K562 (cell line): ENCODE data around the gene B3GALNT2. TPM values are rescaled to one million over a fixed set of nuclear protein-coding genes. Genes with fewer than 3 reads are reported as not detected.

Experiments used
- BHLHE40 ChIP-seq: IDR thresholded peaks from 2 replicates; pipeline ENCODE4 v1.6.1; 2011; ENCODE audit warnings: low read length, improper control_type of control experiment
- CBX1 ChIP-seq: sonication (generic); IDR thresholded peaks from 2 replicates; pipeline ENCODE4 v1.6.1; 2016; ENCODE audit warnings: antibody characterized with exemption, low read depth, mild to moderate bottlenecking
- CBX5 ChIP-seq: IDR thresholded peaks from 2 replicates; pipeline ENCODE4 v1.6.1; 2014; ENCODE audit warnings: low read depth, borderline replicate concordance
- CBX8 ChIP-seq: fragments of 200-600 bp; sonication (generic); IDR thresholded peaks from 2 replicates; pipeline ENCODE4 v1.6.1; 2012; ENCODE audit warnings: borderline replicate concordance, mixed run types, low read depth, mild to moderate bottlenecking, moderate library complexity, mixed read lengths, low read length, control low read depth, inconsistent platforms; ENCODE audit not compliant: poor library complexity, severe bottlenecking; ENCODE audit errors: extremely low read depth
- CREM ChIP-seq: IDR thresholded peaks from 2 replicates; pipeline ENCODE4 v1.6.1; 2014; ENCODE audit warnings: antibody characterized with exemption, low read depth
- DDX20 ChIP-seq: fragments of 450-650 bp; IDR thresholded peaks from 2 replicates; pipeline ENCODE4 v1.6.1; 2016; ENCODE audit warnings: missing genetic modification characterization, low read depth, mild to moderate bottlenecking, missing compliant biosample characterization, moderate library complexity
- ETV1 ChIP-seq: fragments of 450-650 bp; conservative IDR thresholded peaks from 2 replicates; pipeline ENCODE4 v1.6.1; 2016; ENCODE audit warnings: missing genetic modification characterization, control low read depth, low read depth, missing compliant biosample characterization
- EWSR1 ChIP-seq: fragments of 450-650 bp; IDR thresholded peaks from 2 replicates; pipeline ENCODE4 v1.6.1; 2018; ENCODE audit warnings: borderline replicate concordance, mild to moderate bottlenecking, low read depth, moderate library complexity; ENCODE audit not compliant: partially characterized antibody
- FOSL1 ChIP-seq: fragments of 200-800 bp; sonication (Bioruptor generic); conservative IDR thresholded peaks from 2 replicates; pipeline ENCODE4 v1.6.1; 2016; ENCODE audit warnings: missing genetic modification characterization, missing compliant biosample characterization
- FOXA1 ChIP-seq: fragments of 450-650 bp; IDR thresholded peaks from 2 replicates; pipeline ENCODE4 v1.6.1; 2016; ENCODE audit warnings: mild to moderate bottlenecking, borderline replicate concordance
- HNRNPK ChIP-seq: fragments of 200-400 bp; formaldehyde crosslinking; IDR thresholded peaks from one replicate; pipeline ENCODE4 v1.6.1; 2018; ENCODE audit warnings: mild to moderate bottlenecking, low read depth, low read length; ENCODE audit not compliant: poor library complexity, severe bottlenecking
- LARP7 ChIP-seq: fragments of 450-650 bp; IDR thresholded peaks from 2 replicates; pipeline ENCODE4 v1.6.1; 2016
- NCOA1 ChIP-seq: fragments of 450-650 bp; IDR thresholded peaks from 2 replicates; pipeline ENCODE4 v1.6.1; 2016; ENCODE audit warnings: low read depth
- PHB ChIP-seq: fragments of 250-450 bp; sonication (Bioruptor Pico); IDR thresholded peaks from 2 replicates; pipeline ENCODE4 v1.5.0; 2021
- PHTF2 ChIP-seq: fragments of 250-450 bp; sonication (Bioruptor Pico); IDR thresholded peaks from 2 replicates; pipeline ENCODE4 v1.5.0; 2021; ENCODE audit warnings: mild to moderate bottlenecking
- POLR2G ChIP-seq: fragments of 200-400 bp; formaldehyde crosslinking; IDR thresholded peaks from 2 replicates; pipeline ENCODE4 v1.6.1; 2017; ENCODE audit warnings: low read depth, mild to moderate bottlenecking, antibody characterized with exemption, low read length, moderate library complexity
- RAD21 ChIP-seq, 2 experiments: fragments of 250-450 bp in 1 of 2; fragments of 450-650 bp in 1 of 2; sonication (Bioruptor Pico) in 1 of 2; formaldehyde crosslinking in 1 of 2; IDR thresholded peaks in 1 of 2; conservative IDR thresholded peaks in 1 of 2; 2 replicates each; pipeline versions ENCODE4 v1.4.0 to v1.8.0; 2020 to 2022; ENCODE audit warnings: mild to moderate bottlenecking in 2 of 2, moderate library complexity in 1 of 2
- RFX1 ChIP-seq: fragments of 450-650 bp; IDR thresholded peaks from 2 replicates; pipeline ENCODE4 v1.6.1; 2016; ENCODE audit warnings: mild to moderate bottlenecking, moderate library complexity
- SP1 ChIP-seq: sonication (generic); formaldehyde crosslinking; IDR thresholded peaks from 2 replicates; pipeline ENCODE4 v1.8.1; 2022; ENCODE audit warnings: mild to moderate bottlenecking, missing genetic modification reagents
- SREBF2 ChIP-seq: sonication (generic); formaldehyde crosslinking; IDR thresholded peaks from 2 replicates; pipeline ENCODE4 v1.4.0; 2020; ENCODE audit warnings: mild to moderate bottlenecking, missing genetic modification reagents
- TAF1 ChIP-seq: IDR thresholded peaks from 2 replicates; pipeline ENCODE4 v1.6.1; 2011; ENCODE audit warnings: mild to moderate bottlenecking, low read length, moderate library complexity; ENCODE audit not compliant: insufficient read depth, control insufficient read depth, severe bottlenecking; ENCODE audit errors: extremely low read depth
- ZNF589 ChIP-seq: fragments of 200-800 bp; sonication (Bioruptor generic); IDR thresholded peaks from 2 replicates; pipeline ENCODE4 v1.6.1; 2016; ENCODE audit warnings: low read depth, missing genetic modification characterization, missing compliant biosample characterization
- ZSCAN32 ChIP-seq: fragments of 450-650 bp; formaldehyde crosslinking; IDR thresholded peaks from 2 replicates; pipeline ENCODE4 v1.4.0; 2020; ENCODE audit warnings: mild to moderate bottlenecking, moderate library complexity
- polyA plus RNA-seq, 8 experiments: library from polyadenylated mRNA; depleted of rRNA in 4 of 8; stranded (reverse) in 5 of 8; unstranded in 3 of 8; fragments of >200 nt; fragmentation: Nextera tagmentation in 2 of 8; fragmentation: Illumina TruSeq in 1 of 8; extraction: Ambion mirVana in 2 of 8; extraction: Trizol in 1 of 8; gene quantifications; 2 replicates each; pipeline versions ENCODE4 v1.2.1 to v1.2.3, GENCODE V29; 2011 to 2014; ENCODE audit warnings: inconsistent platforms in 1 of 8, missing spikeins in 1 of 8
- total RNA-seq, 7 experiments: library from RNA; depleted of rRNA in 6 of 7; stranded (reverse); fragments of >200 nt in 6 of 7; fragmentation: Illumina TruSeq in 2 of 7; extraction: Trizol in 2 of 7; gene quantifications; 2 replicates each; pipeline versions ENCODE4 v1.2.1 to v1.2.3, GENCODE V29; 2011 to 2021; ENCODE audit warnings: low replicate concordance in 1 of 7
- TF ChIP-seq, protein P1 (sequence below), 2 experiments: fragments of 150-350 bp in 1 of 2; IDR thresholded peaks; 2 replicates each; pipeline ENCODE4 v1.6.1; 2012 to 2016; ENCODE audit warnings: low read depth in 2 of 2, low read length in 2 of 2, mild to moderate bottlenecking in 1 of 2, moderate library complexity in 1 of 2
- TF ChIP-seq, protein P2 (sequence below), 2 experiments: fragments of 450-650 bp in 1 of 2; sonication (generic) in 1 of 2; formaldehyde crosslinking; conservative IDR thresholded peaks; 2 replicates each; pipeline versions ENCODE4 v1.4.0 to v1.8.1; 2020 to 2022; ENCODE audit warnings: mild to moderate bottlenecking in 1 of 2, missing genetic modification reagents in 1 of 2

The B3GALNT2 gene
- total and polyA plus RNA-seq, 9 of the 15 experiments (the other 6 are each of a cell fraction or from before 2014, with no cell fraction given) = 2.0 to 31.7 (median 22.9) TPM

- TF ChIP-seq ZNF589 (CRISPR knock-in tag) (no peak), CREM (0 out of 2 replicates have a peak, but pooled peaks have one; percentile 26), SREBF2 (CRISPR knock-in tag) (no peak), ETV1 (tag) (no peak), FOXA1 (no peak), RFX1 (no peak), CBX8 (no peak), HNRNPK (no peak), SP1 (peak; percentile 29; the same call in 1 of the 2 replicates), BHLHE40 (no peak), TAF1 (no peak), PHTF2 (CRISPR knock-in tag) (no peak), RAD21 (CRISPR knock-in tag; conservative IDR thresholded peaks at IDR 0.05 in 1 of 2, IDR thresholded peaks at IDR 0.05 in 1 of 2) (peak; percentile 73 to 84), PHB (CRISPR knock-in tag) (no peak), EWSR1 (no peak), DDX20 (tag) (no peak), LARP7 (no peak), ZSCAN32 (CRISPR knock-in tag) (no peak), CBX1 (no peak), POLR2G (no peak), CBX5 (no peak), FOSL1 (no peak), NCOA1 (no peak)
- TF ChIP-seq, protein P1, sequence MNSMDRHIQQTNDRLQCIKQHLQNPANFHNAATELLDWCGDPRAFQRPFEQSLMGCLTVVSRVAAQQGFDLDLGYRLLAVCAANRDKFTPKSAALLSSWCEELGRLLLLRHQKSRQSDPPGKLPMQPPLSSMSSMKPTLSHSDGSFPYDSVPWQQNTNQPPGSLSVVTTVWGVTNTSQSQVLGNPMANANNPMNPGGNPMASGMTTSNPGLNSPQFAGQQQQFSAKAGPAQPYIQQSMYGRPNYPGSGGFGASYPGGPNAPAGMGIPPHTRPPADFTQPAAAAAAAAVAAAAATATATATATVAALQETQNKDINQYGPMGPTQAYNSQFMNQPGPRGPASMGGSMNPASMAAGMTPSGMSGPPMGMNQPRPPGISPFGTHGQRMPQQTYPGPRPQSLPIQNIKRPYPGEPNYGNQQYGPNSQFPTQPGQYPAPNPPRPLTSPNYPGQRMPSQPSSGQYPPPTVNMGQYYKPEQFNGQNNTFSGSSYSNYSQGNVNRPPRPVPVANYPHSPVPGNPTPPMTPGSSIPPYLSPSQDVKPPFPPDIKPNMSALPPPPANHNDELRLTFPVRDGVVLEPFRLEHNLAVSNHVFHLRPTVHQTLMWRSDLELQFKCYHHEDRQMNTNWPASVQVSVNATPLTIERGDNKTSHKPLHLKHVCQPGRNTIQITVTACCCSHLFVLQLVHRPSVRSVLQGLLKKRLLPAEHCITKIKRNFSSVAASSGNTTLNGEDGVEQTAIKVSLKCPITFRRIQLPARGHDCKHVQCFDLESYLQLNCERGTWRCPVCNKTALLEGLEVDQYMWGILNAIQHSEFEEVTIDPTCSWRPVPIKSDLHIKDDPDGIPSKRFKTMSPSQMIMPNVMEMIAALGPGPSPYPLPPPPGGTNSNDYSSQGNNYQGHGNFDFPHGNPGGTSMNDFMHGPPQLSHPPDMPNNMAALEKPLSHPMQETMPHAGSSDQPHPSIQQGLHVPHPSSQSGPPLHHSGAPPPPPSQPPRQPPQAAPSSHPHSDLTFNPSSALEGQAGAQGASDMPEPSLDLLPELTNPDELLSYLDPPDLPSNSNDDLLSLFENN (IDR thresholded peaks at IDR 0.05; ENCODE audit: low read depth in 2 of 2, low read length in 2 of 2) = no peak
- TF ChIP-seq, protein P2, sequence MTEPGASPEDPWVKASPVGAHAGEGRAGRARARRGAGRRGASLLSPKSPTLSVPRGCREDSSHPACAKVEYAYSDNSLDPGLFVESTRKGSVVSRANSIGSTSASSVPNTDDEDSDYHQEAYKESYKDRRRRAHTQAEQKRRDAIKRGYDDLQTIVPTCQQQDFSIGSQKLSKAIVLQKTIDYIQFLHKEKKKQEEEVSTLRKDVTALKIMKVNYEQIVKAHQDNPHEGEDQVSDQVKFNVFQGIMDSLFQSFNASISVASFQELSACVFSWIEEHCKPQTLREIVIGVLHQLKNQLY (CRISPR knock-in tag; conservative IDR thresholded peaks at IDR 0.05) = no peak
Observed at GRCh38 chr1:235415008-235415904, 89.0 kb downstream of the B3GALNT2 start (continued).
